Fibroblast of skin of right quadriceps (primary cell): ENCODE measurements around the gene PRR18.
A peak's percentile ranks its signal among the peaks of the same experiment; 100 is the strongest.
"Not testable (repeated sequence)": the region's sequence is repeated elsewhere in the genome, so short reads cannot be mapped to it uniquely, and the experiment has no call there.

Experiments
- DNase-seq: peaks from one replicate; pipeline ENCODE4 v3.0.0-alpha.2; 2013

The PRR18 gene, protein sequence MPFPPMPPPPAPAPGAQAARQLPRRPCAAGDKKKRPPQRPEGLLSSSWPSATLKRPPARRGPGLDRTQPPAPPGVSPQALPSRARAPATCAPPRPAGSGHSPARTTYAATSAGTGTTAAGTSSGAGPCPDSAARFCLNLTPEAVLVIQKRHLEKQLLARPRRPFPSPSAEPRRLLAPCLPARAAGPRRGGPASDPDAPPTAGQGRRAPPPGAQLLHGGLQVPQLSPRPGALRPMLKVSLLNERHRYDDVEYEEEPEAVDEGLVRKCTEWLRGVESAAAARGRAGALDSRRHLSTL

GRCh38 chr6:166308033-166308768 lies at the start of gene PRR18:
TSS of gene PRR18 (minus strand) at chr6:166308392. CDS start at chr6:166308142, 250 bp downstream.
- no peak for DNase-seq

DNA sequence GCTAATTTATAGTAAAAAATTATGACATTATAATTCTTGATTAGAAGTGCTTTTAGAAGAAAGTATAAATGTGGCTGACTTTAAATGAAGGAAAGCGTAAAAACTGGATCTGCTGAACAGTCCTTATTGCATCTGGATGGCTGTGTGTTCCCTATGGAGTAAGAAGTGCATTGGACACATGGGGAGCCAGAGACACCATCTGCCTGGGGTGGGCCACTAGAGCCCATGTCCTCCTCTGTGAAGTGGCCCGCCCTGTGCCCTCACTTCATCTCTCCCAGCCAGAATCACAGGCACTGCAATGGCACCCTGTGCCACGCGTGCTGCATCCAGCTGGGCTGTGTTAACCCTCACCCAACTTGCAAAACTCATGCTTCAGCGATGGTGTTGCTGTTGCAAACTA lies 47.4 kb upstream of the PRR18 start:
- DNase-seq, result no peak

GRCh38 chr6:166354965-166355364 lies 46.8 kb upstream of the PRR18 start:
- no peak for DNase-seq

GRCh38 chr6:166354143-166354542 lies 46.0 kb upstream of the PRR18 start:
- no peak for DNase-seq

GRCh38 chr6:166353507-166353906 lies 45.3 kb upstream of the PRR18 start:
- no peak for DNase-seq

DNA sequence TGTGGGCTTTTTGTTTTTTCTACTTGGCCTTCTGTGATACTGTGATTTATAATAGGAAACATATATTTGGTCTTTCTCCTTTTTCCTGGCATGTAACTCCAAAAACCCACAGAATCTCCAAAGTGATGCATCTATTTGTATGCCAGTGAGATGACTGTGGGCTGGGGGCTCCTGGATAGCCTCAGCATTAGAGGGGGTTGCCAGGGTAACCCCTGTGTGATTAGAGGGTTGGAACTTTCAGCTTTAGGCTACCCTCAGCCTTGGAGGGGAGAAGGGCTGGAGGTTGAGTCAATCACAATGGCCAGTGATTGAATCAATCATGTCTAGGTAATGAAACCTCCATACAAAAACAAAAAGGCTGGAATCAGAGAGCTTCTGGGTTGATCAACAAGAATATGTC lies 44.7 kb upstream of the PRR18 start:
- no peak for DNase-seq

GRCh38 chr6:166351715-166352285 lies 43.6 kb upstream of the PRR18 start:
- DNase-seq, result no peak

- DNase-seq, result no peak
Measured at GRCh38 chr6:166348305-166348949, 40.2 kb upstream of the PRR18 start.

GRCh38 chr6:166346965-166347364 lies 38.8 kb upstream of the PRR18 start:
- no peak for DNase-seq

GRCh38 chr6:166346449-166346848 lies 38.3 kb upstream of the PRR18 start:
- DNase-seq, result no peak

DNA sequence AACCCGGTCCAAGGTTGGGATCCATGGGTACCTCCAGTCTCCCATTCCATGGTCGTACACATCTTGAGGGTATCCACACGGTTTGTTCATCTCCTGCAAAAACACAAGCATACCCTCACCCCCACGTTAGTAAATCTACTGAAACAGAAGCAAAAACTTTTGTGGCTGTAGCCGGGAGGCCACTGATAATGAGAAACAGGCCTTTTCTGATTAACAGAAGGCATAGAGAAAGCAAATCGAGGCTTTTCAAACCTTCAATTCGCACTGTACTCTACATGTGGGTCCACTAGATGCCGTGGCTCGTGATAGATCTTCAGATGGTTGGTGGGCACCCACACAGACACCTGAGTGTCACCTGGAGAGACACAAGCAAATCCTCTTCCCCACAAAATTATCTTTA lies 37.5 kb upstream of the PRR18 start:
- not testable (repeated sequence) for DNase-seq

DNA sequence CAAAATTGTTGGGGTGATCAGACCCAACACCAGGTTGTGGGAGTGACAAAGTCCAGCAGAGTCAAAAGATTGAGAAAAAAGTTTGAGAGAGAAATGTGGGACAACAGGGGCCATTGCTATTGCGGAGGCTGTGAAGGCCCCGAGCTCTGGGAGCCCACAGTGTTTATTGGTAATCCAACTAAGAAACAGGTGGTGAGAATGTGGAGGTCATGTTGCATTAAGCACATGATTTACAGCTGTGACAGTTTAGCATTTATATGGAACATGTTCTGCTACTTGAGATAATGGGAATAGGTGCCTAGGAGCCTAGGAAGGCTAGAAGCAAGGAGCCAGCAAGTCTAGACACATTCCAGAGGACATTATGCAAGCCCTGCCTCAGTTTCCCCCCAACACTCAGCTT lies 36.7 kb upstream of the PRR18 start:
- DNase-seq, result not testable (repeated sequence)

GRCh38 chr6:166344240-166344639 lies 36.0 kb upstream of the PRR18 start:
- no peak for DNase-seq

DNA sequence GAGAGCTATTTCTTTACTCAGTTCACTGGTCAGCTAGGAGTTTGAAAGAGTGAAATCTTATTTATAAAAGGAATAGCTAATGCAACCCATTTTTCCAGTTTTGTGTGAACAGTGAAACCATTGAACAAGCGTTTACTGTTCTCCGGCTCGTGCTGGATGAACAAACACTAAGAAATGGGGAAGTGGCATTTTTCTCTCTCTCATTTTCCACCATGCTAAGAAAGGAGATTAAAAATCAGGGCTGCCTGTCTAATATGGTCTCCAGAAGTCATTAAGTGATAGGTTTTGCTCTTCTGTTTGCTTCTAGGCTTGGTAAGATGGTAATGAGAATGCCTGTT lies 34.9 kb upstream of the PRR18 start:
- no peak for DNase-seq

DNA sequence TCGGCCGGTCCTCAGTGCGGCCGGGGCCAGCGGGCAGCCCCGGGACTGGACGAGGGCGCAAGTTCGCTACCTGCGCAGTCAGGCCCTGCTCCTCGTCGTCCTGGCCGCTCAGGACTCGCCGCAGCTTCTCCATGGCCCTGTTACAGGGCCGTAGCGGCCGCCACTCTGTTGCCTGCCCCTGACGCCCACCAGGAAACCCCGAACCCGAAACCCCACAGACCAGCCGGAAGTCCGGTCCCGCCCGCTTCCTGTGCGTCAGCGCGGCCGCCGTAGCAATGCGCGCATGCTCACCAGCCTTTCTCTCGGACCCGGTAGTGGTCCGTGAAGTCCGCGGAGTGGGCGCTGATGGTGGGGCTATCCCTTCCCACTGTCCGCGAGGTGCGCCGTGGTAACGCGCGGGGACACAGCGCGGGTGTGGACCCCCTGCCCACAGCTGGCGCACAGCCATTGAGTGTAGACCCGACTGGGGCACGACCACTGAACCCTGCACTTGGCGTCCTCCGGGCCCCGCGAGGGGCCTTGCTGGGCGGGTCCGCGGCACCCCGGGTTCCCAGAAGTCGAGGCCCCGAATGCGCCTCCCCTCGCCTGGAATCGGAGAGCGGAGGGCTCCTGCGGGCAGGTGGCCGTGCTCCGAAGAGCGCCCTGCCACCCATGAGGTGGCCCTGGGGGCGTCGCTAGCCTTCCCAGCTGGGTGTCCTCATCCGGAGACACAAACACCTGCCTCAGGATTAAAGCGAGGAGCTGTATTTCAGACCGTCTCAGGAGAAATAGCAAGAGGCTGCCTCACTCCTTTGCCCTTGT lies 34.4 kb upstream of the PRR18 start, which contains the start of gene SFT2D1:
Gene SFT2D1, minus strand, starts transcription at position 197 of the 801 bp plus-strand sequence. Its CDS starts 64 bp downstream, at position 133.
- peak; percentile 77 for DNase-seq

GRCh38 chr6:166341977-166342348 lies 33.8 kb upstream of the PRR18 start:
- DNase-seq, result no peak

GRCh38 chr6:166341464-166341863 lies 33.3 kb upstream of the PRR18 start:
- no peak for DNase-seq

DNA sequence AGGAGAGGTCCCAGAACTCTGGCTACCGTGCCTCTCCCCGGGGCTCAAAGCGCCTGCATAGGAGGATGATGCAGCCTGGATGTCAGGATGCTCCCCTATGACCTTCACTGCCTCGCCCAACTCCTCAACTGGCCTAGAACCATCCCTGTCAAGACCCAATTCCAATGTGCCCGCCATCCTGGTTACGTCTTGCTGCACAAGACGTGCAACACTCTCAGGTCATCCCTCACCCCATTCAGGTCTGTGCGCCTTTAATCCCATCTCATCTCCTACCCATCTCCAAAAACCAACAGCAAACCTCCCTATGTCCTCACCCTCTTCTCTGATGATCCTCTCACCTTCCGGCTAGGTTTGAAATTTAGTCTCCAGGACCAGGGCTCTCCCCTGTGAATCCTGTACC lies 30.7 kb upstream of the PRR18 start:
- DNase-seq, result no peak

DNA sequence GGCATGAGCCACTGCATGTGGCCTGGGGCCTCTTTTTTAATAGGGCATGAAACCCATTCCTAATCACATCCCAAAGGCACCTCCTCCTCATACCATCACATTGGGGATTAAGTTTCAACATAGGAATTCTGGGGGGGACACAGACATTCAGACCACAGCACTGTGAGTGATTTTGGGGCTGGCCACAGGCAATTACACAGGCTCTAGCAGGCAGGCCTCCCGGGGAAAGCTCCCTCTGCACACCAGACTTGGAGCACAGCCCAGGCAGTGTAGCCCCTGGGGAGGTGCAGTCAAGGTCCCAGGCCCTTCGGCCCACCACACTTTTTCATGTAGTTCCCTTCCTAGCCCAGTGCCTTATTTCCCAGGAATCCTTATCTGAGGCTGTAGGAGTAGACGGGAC lies 28.7 kb upstream of the PRR18 start:
- no peak for DNase-seq

DNA sequence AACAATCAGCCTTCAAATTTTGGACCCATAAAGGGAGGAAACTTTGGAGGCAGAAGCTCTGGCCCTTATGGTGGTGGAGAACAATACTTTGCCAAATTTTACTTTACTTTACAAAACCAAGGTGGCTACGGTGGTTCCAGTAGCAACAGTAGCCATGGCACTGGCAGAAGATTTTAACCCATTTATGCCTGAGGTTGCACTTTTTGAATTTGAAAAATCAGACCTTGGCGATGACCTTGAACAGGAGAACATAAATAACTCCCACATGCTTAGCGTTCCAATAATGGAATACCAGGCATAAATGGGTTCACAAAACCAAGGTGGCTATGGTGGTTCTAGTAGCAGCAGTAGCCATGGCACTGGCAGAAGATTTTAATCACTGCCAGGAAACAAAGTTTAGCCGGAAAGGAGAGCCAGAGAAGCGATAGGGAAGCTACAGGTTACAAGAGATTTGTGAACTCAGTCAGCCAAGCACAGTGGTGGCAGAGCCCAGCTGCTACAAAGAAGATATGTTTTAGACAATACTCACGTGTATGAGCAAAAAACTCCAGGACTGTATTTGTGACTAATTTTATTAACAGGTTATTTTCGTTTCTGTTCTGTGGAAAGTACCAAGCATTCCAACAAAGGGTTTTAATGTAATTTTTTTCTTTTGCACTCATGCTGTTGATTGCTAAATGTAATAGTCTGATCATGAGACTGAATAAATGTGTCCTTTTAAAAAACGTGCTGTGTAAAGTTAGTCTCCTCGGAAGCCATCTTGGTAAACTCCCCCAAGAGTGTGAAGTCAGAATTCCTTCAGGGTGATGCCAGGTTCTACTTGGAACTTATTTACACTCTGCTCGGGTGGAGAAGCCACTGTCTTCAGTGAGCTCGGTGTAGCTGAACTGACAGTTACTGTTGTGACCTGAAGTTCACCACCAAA lies 27.4 kb upstream of the PRR18 start:
- DNase-seq, result no peak

DNA sequence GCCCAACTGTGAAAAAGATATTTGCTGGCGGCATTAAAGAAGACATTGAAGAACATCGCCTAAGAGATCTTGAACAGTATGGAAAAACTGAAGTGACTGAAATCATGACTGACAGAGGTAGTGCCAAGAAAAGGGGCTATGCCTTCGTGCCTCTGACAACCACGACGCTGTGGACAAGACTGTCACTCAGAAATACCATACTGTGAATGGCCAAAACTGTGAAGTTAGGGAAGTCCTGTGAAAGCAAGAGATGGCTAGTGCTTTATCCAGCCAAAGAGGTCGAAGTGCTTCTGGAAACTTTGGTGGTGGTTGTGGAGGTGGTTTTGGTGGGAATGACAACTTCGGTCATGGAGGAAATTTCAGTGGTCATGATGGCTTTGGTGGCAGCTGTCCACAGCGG lies 26.7 kb upstream of the PRR18 start:
- no peak for DNase-seq
